HepG2 (cell line): Measurements from ENCODE around the gene UBE2M. TPM values are rescaled to one million over a fixed set of nuclear protein-coding genes. Genes with fewer than 3 reads are reported as not detected.
A peak's percentile ranks its signal among the peaks of the same experiment; 100 is the strongest.

ENCODE experiments used
- CENPT ChIP-seq: sonication (generic); formaldehyde crosslinking; IDR thresholded peaks from 2 replicates; pipeline ENCODE4 v1.8.0; 2022; ENCODE audit warnings: low read depth, mild to moderate bottlenecking, moderate library complexity, missing genetic modification reagents
- ESRRA ChIP-seq: sonication (generic); formaldehyde crosslinking; IDR thresholded peaks from 2 replicates; pipeline ENCODE4 v1.5.1; 2020; ENCODE audit warnings: mild to moderate bottlenecking, low read depth, missing genetic modification reagents
- FOXA3 ChIP-seq: IDR thresholded peaks from 2 replicates; pipeline ENCODE4 v1.6.1; 2016; ENCODE audit warnings: missing genetic modification reagents, missing compliant biosample characterization
- GATAD2A ChIP-seq: IDR thresholded peaks from 2 replicates; pipeline ENCODE4 v1.6.1; 2016
- GFI1 ChIP-seq: sonication (generic); formaldehyde crosslinking; IDR thresholded peaks from 2 replicates; pipeline ENCODE4 v1.5.0; 2020; ENCODE audit warnings: missing genetic modification reagents, mild to moderate bottlenecking, borderline replicate concordance
- GZF1 ChIP-seq: sonication (generic); formaldehyde crosslinking; IDR thresholded peaks from 2 replicates; pipeline ENCODE4 v1.5.1; 2020; ENCODE audit warnings: mild to moderate bottlenecking, missing genetic modification reagents
- MEIS1 ChIP-seq: sonication (generic); formaldehyde crosslinking; IDR thresholded peaks from 2 replicates; pipeline ENCODE4 v1.9.0; 2021; ENCODE audit warnings: mild to moderate bottlenecking, missing genetic modification reagents, moderate library complexity, borderline replicate concordance
- SALL1 ChIP-seq: sonication (generic); formaldehyde crosslinking; IDR thresholded peaks from 2 replicates; pipeline ENCODE4 v1.8.0; 2022; ENCODE audit warnings: mild to moderate bottlenecking, missing genetic modification reagents
- SMAD3 ChIP-seq: sonication (generic); formaldehyde crosslinking; IDR thresholded peaks from 2 replicates; pipeline ENCODE4 v1.4.0; 2020; ENCODE audit warnings: missing genetic modification reagents
- YEATS4 ChIP-seq: sonication (generic); formaldehyde crosslinking; IDR thresholded peaks from 2 replicates; pipeline ENCODE4 v1.4.0; 2020; ENCODE audit warnings: missing genetic modification reagents, borderline replicate concordance
- ZBTB46 ChIP-seq: sonication (generic); formaldehyde crosslinking; IDR thresholded peaks from 2 replicates; pipeline ENCODE4 v1.4.0; 2020; ENCODE audit warnings: mild to moderate bottlenecking, missing genetic modification reagents, borderline replicate concordance
- ZNF264 ChIP-seq: sonication (generic); formaldehyde crosslinking; IDR thresholded peaks from 2 replicates; pipeline ENCODE4 v1.4.0; 2020; ENCODE audit warnings: missing genetic modification reagents
- ZNF567 ChIP-seq: sonication (generic); formaldehyde crosslinking; IDR thresholded peaks from 2 replicates; pipeline ENCODE4 v1.8.1; 2023; ENCODE audit warnings: mild to moderate bottlenecking, missing genetic modification reagents, borderline replicate concordance
- ZNF652 ChIP-seq: IDR thresholded peaks from 2 replicates; pipeline ENCODE4 v1.6.1; 2016; ENCODE audit warnings: low read depth, borderline replicate concordance
- ZNF768 ChIP-seq: sonication (generic); formaldehyde crosslinking; IDR thresholded peaks from 2 replicates; pipeline ENCODE4 v1.4.0; 2020; ENCODE audit warnings: missing genetic modification reagents
- polyA plus RNA-seq, 8 experiments: library from polyadenylated mRNA; depleted of rRNA in 3 of 8; stranded (reverse) in 7 of 8; unstranded in 1 of 8; fragments of >200 nt; fragmentation: Illumina TruSeq in 4 of 8; extraction: Trizol in 4 of 8; gene quantifications; 2 replicates each; pipeline versions ENCODE4 v1.2.1 to v1.2.3, GENCODE V29; 2011 to 2016; ENCODE audit warnings: low read depth in 4 of 8, missing spikeins in 1 of 8, mixed read lengths in 1 of 8; ENCODE audit not compliant: insufficient read depth in 1 of 8
- total RNA-seq, 5 experiments: library from RNA; depleted of rRNA; stranded (reverse); fragments of >200 nt; fragmentation: Illumina TruSeq; extraction: Trizol; gene quantifications; 2 replicates each; pipeline ENCODE4 v1.2.3, GENCODE V29; 2016; ENCODE audit warnings: low read depth in 1 of 5
- TF ChIP-seq, protein P1 (sequence below): sonication (generic); formaldehyde crosslinking; IDR thresholded peaks from one replicate; pipeline ENCODE4 v1.5.1; 2020; ENCODE audit warnings: mild to moderate bottlenecking, missing genetic modification reagents; ENCODE audit errors: not compliant biosample characterization
- TF ChIP-seq, protein P2 (sequence below): sonication (generic); formaldehyde crosslinking; IDR thresholded peaks from 2 replicates; pipeline ENCODE4 v1.9.0; 2022; ENCODE audit warnings: missing genetic modification reagents, mild to moderate bottlenecking, borderline replicate concordance

UBE2M gene
- total and polyA plus RNA-seq, 2 of the 13 experiments (the other 11 are each of a cell fraction or from before 2014, with no cell fraction given), result 36.2 to 50.3 TPM

GRCh38 chr19:58511353-58512208, 46.8 kb downstream of the UBE2M start, which contains the start of gene SLC27A5 (continued):
- TF ChIP-seq, protein P1, sequence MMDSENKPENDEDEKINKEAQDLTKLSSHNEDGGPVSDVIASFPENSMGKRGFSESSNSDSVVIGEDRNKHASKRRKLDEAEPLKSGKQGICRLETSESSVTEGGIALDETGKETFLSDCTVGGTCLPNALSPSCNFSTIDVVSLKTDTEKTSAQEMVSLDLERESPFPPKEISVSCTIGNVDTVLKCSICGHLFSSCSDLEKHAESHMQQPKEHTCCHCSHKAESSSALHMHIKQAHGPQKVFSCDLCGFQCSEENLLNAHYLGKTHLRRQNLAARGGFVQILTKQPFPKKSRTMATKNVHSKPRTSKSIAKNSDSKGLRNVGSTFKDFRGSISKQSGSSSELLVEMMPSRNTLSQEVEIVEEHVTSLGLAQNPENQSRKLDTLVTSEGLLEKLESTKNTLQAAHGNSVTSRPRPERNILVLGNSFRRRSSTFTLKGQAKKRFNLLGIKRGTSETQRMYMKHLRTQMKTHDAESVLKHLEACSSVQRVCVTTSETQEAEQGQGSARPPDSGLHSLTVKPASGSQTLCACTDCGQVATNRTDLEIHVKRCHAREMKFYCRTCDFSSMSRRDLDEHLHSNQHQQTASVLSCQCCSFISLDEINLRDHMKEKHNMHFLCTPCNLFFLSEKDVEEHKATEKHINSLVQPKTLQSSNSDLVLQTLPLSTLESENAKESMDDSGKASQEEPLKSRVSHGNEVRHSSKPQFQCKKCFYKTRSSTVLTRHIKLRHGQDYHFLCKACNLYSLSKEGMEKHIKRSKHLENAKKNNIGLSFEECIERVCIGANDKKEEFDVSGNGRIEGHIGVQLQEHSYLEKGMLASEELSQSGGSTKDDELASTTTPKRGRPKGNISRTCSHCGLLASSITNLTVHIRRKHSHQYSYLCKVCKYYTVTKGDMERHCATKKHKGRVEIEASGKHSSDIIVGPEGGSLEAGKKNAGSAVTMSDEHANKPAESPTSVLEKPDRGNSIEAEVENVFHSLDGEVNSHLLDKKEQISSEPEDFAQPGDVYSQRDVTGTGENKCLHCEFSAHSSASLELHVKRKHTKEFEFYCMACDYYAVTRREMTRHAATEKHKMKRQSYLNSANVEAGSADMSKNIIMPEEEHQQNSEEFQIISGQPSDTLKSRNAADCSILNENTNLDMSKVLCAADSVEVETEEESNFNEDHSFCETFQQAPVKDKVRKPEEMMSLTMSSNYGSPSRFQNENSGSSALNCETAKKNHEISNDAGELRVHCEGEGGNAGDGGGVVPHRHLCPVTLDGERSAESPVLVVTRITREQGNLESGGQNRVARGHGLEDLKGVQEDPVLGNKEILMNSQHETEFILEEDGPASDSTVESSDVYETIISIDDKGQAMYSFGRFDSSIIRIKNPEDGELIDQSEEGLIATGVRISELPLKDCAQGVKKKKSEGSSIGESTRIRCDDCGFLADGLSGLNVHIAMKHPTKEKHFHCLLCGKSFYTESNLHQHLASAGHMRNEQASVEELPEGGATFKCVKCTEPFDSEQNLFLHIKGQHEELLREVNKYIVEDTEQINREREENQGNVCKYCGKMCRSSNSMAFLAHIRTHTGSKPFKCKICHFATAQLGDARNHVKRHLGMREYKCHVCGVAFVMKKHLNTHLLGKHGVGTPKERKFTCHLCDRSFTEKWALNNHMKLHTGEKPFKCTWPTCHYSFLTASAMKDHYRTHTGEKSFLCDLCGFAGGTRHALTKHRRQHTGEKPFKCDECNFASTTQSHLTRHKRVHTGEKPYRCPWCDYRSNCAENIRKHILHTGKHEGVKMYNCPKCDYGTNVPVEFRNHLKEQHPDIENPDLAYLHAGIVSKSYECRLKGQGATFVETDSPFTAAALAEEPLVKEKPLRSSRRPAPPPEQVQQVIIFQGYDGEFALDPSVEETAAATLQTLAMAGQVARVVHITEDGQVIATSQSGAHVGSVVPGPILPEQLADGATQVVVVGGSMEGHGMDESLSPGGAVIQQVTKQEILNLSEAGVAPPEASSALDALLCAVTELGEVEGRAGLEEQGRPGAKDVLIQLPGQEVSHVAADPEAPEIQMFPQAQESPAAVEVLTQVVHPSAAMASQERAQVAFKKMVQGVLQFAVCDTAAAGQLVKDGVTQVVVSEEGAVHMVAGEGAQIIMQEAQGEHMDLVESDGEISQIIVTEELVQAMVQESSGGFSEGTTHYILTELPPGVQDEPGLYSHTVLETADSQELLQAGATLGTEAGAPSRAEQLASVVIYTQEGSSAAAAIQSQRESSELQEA, result peak; percentile 50
- TF ChIP-seq ZNF567 (peak; percentile 54; the same call in 1 of the 2 replicates), CENPT (0 out of 2 replicates have a peak, but pooled peaks have one; percentile 24), ZBTB46 (CRISPR knock-in tag) (peak; percentile 82; the same call in 1 of the 2 replicates), ESRRA (CRISPR knock-in tag) (peak; percentile 63; the same call in 1 of the 2 replicates), GZF1 (CRISPR knock-in tag) (no peak), GATAD2A (CRISPR knock-in tag) (peak; percentile 72), MEIS1 (CRISPR knock-in tag) (peak; percentile 84; the same call in 1 of the 2 replicates), ZNF652 (peak; percentile 90), GFI1 (CRISPR knock-in tag) (peak; percentile 62; the same call in 1 of the 2 replicates), FOXA3 (peak; percentile 53), YEATS4 (CRISPR knock-in tag) (peak; percentile 67; the same call in 1 of the 2 replicates), SMAD3 (CRISPR knock-in tag) (no peak), SALL1 (peak; percentile 60; the same call in 1 of the 2 replicates), ZNF768 (no peak; the same call in 1 of the 2 replicates), ZNF264 (peak; percentile 86; the same call in 1 of the 2 replicates)
- TF ChIP-seq, protein P2, sequence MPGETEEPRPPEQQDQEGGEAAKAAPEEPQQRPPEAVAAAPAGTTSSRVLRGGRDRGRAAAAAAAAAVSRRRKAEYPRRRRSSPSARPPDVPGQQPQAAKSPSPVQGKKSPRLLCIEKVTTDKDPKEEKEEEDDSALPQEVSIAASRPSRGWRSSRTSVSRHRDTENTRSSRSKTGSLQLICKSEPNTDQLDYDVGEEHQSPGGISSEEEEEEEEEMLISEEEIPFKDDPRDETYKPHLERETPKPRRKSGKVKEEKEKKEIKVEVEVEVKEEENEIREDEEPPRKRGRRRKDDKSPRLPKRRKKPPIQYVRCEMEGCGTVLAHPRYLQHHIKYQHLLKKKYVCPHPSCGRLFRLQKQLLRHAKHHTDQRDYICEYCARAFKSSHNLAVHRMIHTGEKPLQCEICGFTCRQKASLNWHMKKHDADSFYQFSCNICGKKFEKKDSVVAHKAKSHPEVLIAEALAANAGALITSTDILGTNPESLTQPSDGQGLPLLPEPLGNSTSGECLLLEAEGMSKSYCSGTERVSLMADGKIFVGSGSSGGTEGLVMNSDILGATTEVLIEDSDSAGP, result peak; percentile 53; the same call in 1 of the 2 replicates
